OCI-LY3 (cell line): ENCODE data around the gene CACNA2D1.

Experiments used
- EZH2phosphoT487 ChIP-seq: fragments of 200-600 bp; shearing (Covaris generic); IDR thresholded peaks from 2 replicates; pipeline ENCODE4 v1.6.1; 2018; ENCODE audit warnings: antibody characterized with exemption, mixed run types, low read depth
- TF ChIP-seq, protein P1 (sequence below): fragments of 200-600, 300-600 bp; sonication (generic); IDR thresholded peaks from 2 replicates; pipeline ENCODE4 v1.5.1; 2014; ENCODE audit warnings: antibody characterized with exemption, low read length, low read depth

DNA sequence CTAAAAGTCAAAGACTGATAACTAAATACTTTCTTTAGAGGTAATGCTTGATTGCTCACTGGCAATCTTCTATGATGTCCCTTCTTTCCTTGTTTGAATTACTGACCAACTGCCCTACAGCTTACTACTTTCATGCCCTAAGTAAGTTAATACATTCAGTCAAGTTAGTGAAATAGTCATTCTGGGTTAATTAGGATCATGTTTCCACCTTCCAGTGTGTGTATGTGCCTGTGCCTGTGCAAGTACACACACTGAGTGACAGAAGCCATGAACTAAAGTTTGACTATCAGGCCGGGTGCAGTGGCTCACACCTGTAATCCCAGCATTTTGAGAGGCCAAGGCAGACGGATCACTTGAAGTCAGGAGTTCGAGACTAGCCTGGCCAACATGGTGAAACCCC, 187.9 kb downstream of the CACNA2D1 start:
- TF ChIP-seq, protein P1, sequence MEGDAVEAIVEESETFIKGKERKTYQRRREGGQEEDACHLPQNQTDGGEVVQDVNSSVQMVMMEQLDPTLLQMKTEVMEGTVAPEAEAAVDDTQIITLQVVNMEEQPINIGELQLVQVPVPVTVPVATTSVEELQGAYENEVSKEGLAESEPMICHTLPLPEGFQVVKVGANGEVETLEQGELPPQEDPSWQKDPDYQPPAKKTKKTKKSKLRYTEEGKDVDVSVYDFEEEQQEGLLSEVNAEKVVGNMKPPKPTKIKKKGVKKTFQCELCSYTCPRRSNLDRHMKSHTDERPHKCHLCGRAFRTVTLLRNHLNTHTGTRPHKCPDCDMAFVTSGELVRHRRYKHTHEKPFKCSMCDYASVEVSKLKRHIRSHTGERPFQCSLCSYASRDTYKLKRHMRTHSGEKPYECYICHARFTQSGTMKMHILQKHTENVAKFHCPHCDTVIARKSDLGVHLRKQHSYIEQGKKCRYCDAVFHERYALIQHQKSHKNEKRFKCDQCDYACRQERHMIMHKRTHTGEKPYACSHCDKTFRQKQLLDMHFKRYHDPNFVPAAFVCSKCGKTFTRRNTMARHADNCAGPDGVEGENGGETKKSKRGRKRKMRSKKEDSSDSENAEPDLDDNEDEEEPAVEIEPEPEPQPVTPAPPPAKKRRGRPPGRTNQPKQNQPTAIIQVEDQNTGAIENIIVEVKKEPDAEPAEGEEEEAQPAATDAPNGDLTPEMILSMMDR: no peak
- no peak for TF ChIP-seq EZH2phosphoT487
